ENCODE results near the gene OR10J5.
"Not testable (repeated sequence)": the region's sequence is repeated elsewhere in the genome, so short reads cannot be mapped to it uniquely, and the experiment has no call there.

The OR10J5 gene, protein sequence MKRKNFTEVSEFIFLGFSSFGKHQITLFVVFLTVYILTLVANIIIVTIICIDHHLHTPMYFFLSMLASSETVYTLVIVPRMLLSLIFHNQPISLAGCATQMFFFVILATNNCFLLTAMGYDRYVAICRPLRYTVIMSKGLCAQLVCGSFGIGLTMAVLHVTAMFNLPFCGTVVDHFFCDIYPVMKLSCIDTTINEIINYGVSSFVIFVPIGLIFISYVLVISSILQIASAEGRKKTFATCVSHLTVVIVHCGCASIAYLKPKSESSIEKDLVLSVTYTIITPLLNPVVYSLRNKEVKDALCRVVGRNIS

GRCh38 chr1:159535907-159536306 lies at the start of gene OR10J5:
TSS of gene OR10J5 (minus strand) at chr1:159536007. CDS start at chr1:159536007, 0 bp downstream.
- in situ Hi-C loops (cut with MboI; ENCODE audit: low sequenced_read_pairs): no loop called here

- in situ Hi-C loops (cut with MboI; ENCODE audit: low sequenced_read_pairs): no loop called here
These were observed 48.7 kb upstream of the OR10J5 start for GRCh38 chr1:159584536-159584935.

GRCh38 chr1:159581422-159581821 lies 45.6 kb upstream of the OR10J5 start:
- in situ Hi-C loops (cut with MboI; ENCODE audit: low sequenced_read_pairs): no loop called here

DNA sequence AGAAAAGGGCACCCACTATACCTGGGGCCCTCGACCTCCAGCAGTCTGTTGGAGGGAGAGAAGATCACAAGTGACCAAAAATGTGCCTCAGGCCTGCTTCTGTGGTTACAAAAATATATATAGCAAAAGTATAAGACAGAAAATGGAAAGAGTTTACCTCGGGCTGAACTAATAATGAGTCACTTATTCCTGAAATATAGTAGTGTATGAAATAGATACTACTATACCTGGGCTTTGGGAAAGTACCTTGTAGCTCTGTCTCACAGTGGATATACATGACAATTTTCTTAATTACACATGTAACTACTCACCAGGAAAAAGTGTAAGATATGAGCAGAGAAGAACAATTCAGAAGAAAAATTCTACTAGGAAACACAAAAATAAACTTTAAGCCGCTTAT lies 44.5 kb upstream of the OR10J5 start:
- in situ Hi-C loops (cut with MboI; ENCODE audit: low sequenced_read_pairs): no loop called here

GRCh38 chr1:159577446-159577845 lies 41.6 kb upstream of the OR10J5 start:
- in situ Hi-C loops (cut with MboI; ENCODE audit: low sequenced_read_pairs): no loop called here

DNA sequence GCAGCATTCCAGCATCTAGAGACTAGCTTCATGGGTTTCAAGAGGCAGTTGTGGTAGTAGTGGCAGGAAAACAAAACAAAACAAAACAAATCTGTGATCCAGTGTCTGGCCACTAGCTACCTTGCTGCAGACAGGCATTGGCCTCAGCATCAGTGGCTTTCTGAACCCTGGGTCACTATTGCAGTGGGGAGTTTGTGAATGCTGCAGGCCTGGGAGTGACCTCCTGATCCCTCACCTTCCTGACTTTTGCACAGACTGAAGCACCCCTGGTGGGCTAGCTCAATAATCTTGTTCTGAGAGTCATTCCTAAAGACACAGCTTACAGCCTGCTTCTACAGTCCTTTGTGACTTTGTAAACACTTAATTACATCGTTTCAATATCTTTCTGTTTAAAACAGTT lies 26.9 kb upstream of the OR10J5 start:
- in situ Hi-C loops (cut with MboI; ENCODE audit: low sequenced_read_pairs): no loop called here

DNA sequence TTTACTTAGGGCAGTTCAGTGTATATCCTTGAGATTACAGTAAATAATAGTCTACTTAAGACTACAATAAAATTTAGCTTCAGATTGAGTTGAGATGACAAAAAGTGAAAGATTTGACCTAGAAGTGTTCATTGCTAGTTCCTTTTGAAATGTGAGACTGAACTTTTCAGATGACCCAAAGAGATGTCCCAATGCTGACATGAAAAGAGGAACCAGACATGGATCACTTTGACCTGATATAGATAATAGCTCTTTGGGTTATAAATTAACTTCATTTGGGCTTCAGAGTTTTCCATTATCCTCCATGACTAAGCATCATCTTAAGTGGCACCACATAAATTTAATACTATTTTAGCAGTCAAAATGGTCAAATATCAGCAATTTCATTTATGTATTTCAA lies 25.7 kb upstream of the OR10J5 start:
- in situ Hi-C loops (cut with MboI; ENCODE audit: low sequenced_read_pairs): no loop called here

DNA sequence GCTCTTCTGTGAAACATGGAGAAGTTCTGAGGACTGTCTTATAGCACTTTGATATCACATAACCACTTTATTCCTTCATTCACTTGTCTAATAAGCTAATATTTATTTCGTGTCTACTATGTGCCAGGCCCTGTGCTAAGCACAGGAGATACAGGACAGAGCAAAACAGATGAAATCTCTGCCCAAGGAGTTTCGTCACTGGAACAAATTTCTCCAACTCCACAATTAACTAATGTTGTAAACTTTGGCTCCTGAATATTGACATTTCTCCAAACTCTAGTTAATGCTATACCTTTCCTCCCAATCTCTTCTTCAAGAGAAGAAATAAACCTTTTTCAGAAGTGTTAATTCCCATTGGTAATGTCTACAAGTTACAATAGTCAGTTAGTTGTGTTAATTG lies 24.8 kb upstream of the OR10J5 start:
- in situ Hi-C loops (cut with MboI; ENCODE audit: low sequenced_read_pairs): no loop called here

- in situ Hi-C loops (cut with MboI; ENCODE audit: low sequenced_read_pairs): no loop called here
These were observed 21.1 kb upstream of the OR10J5 start for GRCh38 chr1:159556931-159557369.

- in situ Hi-C loops (cut with MboI; ENCODE audit: low sequenced_read_pairs): no loop called here
These were observed 18.9 kb upstream of the OR10J5 start for GRCh38 chr1:159554696-159555095.

DNA sequence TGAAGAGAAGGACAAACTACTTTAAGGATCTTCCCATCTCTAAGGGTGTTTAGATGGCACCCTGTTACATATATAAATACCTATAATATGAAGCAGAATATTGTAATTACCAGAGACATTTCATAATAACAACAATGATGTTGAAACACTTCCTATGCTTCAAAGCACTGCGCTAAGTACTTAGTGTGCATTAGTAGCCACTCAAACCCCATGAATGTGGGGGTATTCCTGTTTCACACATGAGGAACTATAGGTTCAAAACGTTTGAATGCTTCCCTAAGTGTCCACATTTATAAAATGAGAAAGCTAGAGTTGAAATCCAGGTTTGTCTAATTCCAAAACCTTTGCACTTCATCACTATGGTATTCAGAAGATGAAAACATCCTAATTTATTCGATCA lies 18.5 kb upstream of the OR10J5 start:
- in situ Hi-C loops (cut with MboI; ENCODE audit: low sequenced_read_pairs): no loop called here

GRCh38 chr1:159548126-159548525 lies 12.3 kb upstream of the OR10J5 start:
- in situ Hi-C loops (cut with MboI; ENCODE audit: low sequenced_read_pairs): no loop called here

DNA sequence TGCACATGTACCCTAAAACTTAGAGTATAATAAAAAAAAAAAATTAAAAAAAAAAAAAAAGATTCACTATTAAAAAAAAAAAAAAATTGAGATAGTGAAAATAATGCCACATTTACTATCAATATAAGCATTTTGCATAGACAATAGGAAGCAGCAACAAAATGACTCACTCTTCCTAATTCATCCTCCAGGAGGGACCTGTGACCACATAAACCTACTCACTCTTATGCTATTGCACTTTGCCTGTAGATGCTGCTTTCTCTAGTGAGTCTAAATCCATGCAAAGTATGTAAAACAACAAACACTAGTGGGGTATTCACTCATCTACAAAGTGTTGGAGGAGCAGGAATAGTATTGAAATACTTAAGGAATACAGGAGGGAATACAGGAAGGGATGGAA lies 2.9 kb downstream of the OR10J5 start:
- in situ Hi-C loops (cut with MboI; ENCODE audit: low sequenced_read_pairs): no loop called here

DNA sequence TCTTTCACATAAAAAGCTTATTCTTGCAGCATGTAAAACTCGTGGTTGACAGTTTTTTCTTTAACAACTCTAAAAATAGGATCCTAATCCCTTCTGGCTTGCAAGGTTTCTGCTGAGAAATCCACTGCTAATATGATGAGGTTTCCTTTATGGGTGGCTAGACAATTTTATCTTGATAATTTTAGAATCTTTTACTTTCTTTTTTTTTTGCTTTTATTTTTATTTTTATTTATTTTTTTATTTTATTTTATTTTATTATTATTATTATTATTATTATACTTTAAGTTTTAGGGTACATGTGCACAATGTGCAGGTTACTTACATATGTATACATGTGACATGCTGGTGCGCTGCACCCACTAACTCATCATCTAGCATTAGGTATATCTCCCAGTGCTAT lies 11.0 kb downstream of the OR10J5 start:
- in situ Hi-C loops (cut with MboI; ENCODE audit: low sequenced_read_pairs): not testable (repeated sequence)

- in situ Hi-C loops (cut with MboI; ENCODE audit: low sequenced_read_pairs): no loop called here
These were observed 25.6 kb downstream of the OR10J5 start for GRCh38 chr1:159510229-159510541.

- in situ Hi-C loops (cut with MboI; ENCODE audit: low sequenced_read_pairs): no loop called here
These were observed 26.2 kb downstream of the OR10J5 start for GRCh38 chr1:159509440-159510228.

GRCh38 chr1:159508951-159509350 lies 26.9 kb downstream of the OR10J5 start:
- in situ Hi-C loops (cut with MboI; ENCODE audit: low sequenced_read_pairs): no loop called here

DNA sequence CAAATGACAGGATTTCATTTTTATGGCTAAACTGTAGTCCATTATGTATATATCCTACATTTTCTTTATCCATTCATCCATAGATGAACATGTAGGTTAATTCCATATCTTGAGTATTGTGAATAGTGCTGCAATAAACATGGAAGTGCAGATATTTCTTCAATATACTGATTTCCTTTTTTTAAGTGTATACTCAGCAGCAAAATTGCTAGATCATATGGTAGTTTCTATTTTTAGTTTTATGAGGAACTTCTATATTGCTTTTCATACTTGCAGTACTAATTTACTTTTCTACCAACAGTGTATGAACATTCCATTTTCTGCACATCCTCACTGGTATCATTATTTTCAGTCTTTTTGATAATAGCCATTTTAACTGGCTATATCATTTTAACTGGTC lies 30.1 kb downstream of the OR10J5 start:
- in situ Hi-C loops (cut with MboI; ENCODE audit: low sequenced_read_pairs): no loop called here

GRCh38 chr1:159501082-159501481 lies 34.7 kb downstream of the OR10J5 start:
- in situ Hi-C loops (cut with MboI; ENCODE audit: low sequenced_read_pairs): no loop called here

GRCh38 chr1:159494513-159495210 lies 41.1 kb downstream of the OR10J5 start:
- in situ Hi-C loops (cut with MboI; ENCODE audit: low sequenced_read_pairs): not testable (repeated sequence)

DNA sequence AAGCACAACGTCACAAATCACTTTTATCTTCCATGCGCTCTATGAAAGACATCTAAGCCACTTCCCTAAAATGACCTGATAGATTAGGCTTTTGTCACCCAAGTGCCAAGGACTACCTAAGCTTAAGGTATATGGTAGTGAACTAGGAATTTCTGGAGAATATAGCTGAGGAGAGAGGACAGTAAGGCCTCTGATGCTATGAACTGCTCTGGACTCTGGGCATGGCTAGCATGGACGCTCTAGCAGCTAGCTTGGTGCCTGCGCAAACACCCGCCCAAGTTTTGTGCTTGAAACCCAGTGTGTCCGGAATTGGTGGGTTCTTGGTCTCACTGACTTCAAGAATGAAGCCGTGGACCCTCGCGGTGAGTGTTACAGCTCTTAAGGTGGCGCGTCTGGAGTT lies 42.5 kb downstream of the OR10J5 start:
- in situ Hi-C loops (cut with MboI; ENCODE audit: low sequenced_read_pairs): no loop called here
